GM18517 (cell line): Measurements from ENCODE around the gene AOC3.
"Not testable (repeated sequence)": the region's sequence is repeated elsewhere in the genome, so short reads cannot be mapped to it uniquely, and the experiment has no call there.

Source experiments
- ATAC-seq: cut with Tn5 transposase; IDR thresholded peaks from one replicate; pipeline ENCODE4 v1.9.1; 2021; ENCODE audit warnings: mild to moderate bottlenecking, moderate library complexity; ENCODE audit not compliant: unreplicated experiment

The AOC3 gene

DNA sequence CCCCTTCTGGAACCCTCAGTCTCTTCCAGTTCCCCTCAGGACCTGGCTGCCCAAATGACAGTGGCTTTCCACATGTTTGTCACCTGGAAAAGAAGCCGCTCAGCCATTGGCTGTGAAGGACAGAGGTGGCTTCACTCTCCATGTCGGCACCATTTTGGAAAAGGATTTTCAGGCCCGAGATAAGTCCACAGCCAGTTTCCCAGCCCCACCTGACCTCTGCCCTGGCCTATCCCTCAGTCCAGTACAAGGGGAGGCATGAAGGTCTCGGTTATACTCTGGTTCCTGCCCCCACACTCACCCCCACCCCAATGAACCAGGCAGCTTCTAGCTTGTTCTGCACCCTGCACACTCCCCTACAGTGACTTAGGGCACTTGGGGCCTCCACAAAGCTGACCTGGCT is 15.2 kb downstream of the AOC3 start:
- no peak for ATAC-seq

DNA sequence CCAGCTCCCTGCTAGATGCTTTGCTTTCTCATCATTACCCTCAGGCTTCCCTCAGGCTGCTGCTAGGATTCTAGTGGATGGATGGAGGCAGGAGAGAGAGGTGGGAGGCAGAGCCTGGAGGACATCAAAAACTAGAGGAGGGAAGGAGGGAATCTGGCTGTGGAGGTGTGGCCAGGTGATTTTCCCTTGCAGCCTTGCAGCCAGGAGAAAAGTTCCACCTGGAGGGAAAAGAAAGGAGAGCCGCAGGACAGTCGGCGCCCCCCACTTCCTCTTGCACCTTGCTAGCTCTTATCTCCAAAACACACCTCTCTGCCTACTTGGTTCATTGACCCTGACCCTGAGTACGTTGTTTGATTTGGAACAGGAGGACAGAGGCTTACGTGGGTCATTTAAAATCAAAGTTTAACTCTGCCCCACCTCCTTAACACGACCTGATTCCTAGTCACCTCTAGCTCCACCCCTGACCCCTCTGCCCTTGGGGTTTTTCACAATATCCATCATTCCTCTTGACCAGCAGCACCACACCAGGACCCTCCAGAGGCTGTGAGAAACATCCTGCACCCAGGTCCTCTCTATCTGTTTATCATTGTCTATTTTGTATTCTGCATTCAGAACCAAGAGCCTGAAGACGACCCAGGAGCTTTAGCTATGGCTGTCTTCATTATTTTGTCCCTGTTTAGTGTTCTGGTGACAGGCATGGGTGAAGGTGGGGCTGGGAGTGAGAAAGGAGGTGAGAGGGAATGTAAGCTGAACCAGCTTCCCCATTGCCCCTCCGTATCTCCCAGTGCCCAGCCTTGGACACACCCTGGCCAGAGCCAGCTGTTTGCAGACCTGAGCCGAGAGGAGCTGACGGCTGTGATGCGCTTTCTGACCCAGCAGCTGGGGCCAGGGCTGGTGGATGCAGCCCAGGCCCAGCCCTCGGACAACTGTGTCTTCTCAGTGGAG is 15.9 kb downstream of the AOC3 start:
- no peak for ATAC-seq

DNA sequence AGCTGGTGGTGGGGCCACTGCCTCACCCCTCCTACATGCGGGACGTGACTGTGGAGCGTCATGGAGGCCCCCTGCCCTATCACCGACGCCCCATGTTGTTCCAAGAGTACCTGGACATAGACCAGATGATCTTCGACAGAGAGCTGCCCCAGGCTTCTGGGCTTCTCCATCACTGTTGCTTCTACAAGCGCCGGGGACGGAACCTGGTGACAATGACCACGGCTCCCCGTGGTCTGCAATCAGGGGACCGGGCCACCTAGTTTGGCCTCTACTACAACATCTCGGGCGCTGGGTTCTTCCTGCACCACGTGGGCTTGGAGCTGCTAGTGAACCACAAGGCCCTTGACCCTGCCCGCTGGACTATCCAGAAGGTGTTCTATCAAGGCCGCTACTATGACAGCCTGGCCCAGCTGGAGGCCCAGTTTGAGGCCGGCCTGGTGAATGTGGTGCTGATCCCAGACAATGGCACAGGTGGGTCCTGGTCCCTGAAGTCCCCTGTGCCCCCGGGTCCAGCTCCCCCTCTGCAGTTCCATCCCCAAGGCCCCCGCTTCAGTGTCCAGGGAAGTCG is 16.8 kb downstream of the AOC3 start:
- not testable (repeated sequence) for ATAC-seq

DNA sequence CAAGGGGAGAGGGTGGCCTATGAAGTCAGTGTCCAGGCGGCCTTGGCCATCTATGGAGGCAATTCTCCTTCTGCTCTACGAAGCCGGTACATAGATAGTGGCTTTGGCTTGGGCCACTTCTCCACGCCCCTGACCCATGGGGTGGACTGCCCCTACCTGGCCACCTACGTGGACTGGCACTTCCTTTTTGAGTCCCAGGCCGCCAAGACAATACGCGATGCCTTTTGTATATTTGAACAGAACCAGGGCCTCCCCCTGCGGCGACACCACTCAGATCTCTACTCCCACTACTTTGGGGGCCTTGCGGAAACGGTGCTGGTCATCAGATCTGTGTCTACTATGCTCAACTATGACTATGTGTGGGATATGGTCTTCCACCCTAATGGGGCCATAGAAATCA is 17.3 kb downstream of the AOC3 start:
- ATAC-seq: no peak

DNA sequence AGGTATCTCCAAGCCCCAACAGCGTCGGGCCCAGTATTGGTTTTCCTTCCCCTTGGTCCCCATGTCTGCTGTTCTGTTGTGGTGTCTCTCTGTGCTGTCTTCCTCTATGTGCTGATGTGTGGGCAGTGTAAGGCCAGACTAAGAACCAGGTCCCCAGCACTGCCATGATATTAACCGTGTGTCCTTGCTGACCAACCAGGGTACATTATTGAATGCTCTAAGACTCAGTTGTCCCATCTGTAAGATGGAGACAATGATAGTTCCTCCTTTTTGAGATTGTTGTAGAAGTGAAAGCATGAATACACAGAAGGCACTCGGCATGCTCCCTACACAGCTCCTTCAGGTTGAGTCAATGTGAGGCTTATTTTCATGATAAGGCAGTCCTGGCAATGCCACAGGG is 20.6 kb downstream of the AOC3 start:
- no peak for ATAC-seq

DNA sequence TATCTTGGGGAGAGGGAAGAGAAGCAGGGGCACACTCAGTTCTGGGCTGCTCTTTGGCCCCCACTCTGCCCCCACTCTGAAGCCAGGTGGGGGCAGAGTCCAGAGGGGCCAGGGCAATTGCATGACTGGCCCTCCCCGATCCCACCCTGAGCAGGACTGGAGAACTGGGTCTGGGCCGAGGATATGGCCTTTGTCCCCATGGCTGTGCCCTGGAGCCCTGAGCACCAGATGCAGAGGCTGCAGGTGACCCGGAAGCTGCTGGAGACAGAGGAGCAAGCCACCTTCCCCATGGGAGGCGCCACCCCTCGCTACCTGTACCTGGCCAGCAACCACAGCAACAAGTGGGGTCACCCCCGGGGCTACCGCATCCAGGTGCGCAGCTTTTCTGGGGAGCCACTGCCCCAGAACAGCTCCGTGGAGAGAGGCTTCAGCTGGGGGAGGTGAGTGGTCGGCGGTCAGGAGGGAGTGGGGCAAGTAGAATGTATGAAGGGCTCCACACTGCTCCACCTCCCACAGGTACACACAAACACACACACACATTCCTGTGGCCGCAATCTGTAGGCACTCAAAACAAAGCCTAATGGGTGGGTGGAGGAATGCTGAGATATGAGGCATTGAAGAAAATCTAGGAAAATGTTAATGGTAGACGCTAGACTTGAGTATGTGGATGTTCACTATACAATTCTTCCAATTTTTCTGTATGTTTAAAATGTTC is 21.4 kb downstream of the AOC3 start:
- ATAC-seq: no peak

DNA sequence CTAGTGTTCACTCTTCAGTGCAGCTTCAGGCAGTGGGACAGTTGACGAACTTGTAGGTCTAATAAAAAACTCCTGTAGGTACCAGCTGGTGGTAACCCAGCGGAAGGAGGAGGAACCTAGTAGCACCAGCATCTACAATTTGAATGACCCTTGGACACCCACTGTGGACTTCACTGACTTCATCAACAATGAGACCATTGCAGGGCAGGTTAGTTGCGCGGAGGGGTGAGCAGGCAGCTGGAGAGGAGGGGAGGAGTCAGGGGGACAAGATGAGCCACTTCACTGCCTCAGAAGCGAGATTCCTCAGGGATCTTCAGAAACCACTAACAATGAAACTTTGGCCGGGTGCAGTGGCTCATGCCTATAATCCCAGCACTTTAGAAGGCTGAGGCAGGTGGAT is 22.3 kb downstream of the AOC3 start:
- no peak for ATAC-seq

DNA sequence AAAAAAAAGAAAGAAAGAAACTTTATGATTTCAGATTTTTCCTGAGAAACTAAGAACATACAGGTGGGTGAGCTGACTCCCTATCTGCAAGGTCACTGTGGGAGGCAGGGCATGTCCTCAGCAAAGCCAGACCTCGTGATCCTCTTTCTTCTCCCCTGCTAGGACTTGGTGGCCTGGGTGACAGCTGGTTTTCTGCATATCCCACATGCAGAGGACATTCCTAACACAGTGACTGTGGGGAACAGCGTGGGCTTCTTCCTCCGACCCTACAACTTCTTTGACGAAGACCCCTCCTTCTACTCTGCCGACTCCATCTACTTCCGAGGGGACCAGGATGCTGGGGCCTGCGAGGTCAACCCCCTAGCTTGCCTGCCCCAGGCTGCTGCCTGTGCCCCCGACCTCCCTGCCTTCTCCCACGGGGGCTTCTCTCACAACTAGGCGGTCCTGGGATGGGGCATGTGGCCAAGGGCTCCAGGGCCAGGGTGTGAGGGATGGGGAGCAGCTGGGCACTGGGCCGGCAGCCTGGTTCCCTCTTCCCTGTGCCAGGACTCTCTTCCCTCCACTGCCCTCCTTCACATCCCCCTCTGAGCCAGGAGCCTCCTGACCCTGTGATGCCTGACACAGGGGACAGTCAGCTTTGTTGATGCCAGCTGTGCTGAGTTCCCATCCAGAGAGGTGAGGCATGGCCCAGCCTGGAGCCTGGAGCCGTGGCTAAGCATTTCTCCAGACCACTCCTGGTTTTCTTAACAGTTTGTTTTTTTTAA is 23.1 kb downstream of the AOC3 start:
- ATAC-seq: not testable (repeated sequence)

DNA sequence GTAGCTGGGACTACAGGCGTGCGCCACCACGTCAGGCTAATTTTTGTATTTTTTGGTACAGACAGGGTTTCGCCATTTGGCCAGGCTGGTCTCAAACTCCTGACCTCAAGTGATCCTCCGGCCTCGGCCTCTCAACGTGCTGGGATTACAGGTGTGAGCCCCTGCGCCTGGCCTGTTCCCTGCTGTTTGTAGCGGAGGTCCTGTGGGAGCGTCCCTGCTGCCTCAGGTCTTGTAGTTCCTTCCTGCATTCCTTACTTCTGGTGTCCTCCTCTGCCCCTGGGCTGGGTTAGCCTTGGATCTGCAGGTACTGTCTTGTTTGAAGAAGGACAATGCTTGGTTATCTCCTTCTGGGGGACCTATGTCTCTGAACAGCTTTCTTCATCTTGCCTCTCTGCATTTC is 26.0 kb downstream of the AOC3 start:
- ATAC-seq: no peak

DNA sequence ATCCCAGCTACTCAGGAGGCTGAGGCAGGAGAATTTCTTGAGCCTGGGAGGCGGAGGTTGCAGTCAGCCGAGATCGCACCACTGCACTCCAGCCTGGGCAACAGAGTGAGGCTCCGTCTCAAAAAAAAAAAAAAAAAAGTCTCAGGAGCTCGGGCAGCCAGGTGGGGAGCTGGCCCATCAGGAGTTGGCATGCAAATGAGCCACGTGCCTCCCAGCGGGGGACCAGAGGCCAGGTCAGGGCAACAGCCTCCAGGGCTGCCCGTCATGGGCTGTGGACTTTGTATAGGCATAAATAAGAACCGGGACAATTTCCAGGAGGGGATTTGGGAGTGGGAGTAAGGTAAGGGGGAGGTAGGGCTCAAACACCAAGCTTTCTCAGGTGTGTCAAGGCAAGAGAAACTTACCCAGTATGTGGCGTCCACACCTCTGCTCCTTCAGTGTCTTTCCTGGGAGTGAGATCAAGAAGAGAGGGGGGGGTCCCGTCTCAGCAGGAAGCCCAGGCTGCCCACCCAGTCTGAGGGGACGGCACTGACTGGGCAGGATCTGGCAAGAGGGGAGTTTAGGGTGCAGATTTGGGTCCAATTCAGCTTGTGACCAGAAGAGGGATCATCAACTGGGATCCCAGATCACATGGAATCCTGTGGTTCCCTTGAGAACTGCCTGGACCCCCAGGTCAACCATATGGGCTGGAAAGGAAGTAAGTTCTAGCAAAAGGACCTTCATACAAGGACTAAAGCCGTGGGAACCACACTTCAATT is 27.3 kb downstream of the AOC3 start:
- ATAC-seq: no peak

DNA sequence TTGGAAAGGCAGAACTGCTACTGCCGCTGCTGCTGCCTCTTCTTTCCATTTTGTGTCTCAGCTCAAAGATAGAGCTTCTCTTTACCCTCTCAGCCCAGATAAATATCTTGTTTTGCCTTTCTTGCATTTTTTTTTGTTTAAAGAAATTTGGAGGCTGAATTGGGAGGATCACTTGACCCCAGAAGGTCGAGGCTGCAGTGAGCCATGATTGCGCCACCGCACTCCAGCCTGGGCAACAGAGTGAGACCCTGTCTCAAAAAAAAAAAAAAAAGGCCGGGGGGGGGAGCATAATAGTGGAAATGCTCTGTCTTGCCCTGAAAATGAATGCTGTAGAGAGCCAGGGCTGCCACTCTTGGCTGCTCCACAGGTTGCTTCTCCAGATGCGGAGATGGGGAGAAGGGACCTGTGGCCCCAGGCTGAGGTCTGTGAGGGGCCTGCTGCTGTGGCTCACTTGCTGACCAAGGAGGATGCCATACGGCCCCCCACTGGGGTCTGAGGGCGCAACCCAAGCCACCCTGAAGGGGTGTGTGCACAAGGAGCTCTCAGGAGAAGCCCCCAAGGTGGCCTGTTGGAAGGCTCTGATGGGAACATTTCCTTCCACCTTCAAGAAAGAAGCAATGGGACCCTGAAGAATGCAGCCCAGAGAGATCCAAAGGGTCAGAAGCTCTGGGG is 28.1 kb downstream of the AOC3 start:
- ATAC-seq: no peak

DNA sequence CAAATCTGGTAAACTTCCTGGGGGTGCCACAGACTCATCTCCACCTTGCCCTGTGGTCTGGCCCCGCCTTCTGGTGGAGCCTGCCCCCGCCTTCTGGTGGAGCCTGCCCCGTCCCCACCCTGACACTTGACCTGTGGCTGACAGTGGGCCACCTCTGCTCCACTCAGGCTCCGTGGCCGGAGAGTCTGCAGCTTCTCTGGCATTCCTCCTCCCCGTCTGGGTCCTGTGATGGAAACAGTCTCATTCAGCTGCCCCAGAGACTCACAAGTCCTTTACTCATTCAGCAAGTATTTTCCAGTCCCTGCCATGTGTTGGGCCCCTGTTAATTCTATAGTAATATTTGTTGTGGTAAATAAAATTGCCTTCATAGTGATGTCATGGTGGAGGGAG is 28.6 kb downstream of the AOC3 start:
- no peak for ATAC-seq

DNA sequence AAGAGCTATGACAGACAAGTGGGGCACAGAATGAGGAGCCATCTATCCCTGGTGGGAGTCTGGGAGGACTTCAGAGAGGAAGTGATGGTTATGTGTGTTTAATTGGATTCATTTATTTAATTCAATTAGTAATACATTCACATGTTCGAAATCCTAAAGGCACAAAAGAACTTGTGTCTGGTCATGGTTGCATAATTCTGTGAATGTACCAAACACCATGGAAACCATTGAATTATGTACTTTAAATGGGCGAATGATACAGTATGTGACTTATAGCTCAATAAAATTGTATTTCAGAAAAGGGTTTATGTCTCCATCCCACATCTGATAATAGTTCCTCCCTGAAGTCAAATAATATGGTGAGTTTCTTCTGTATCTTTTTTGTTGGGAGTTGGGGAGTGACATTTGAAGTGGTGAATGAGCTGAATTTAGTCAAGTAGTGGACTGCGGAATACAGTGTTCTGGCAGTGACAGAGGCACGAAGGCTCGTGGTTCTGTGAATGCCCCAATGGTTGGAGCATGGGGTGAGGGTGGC is 29.8 kb downstream of the AOC3 start:
- no peak for ATAC-seq

DNA sequence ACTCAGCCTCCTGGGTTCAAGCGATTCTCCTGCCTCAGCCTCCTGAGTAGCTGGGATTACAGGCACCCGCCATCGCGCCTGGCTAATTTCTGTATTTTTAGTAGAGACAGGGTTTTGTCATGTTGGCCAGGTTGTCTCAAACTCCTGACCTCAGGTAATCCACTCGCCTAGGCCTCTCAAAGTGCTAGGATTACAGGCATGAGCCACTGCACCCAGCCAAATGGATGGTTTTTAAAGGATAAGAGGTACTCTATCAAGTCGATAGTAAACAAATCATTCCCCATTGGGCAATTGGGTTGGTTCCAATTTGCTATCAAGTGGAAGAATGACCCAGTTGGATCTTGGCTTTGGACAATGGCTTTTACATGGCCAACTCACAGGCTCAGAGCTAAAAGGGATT is 30.7 kb downstream of the AOC3 start:
- ATAC-seq: not testable (repeated sequence)

DNA sequence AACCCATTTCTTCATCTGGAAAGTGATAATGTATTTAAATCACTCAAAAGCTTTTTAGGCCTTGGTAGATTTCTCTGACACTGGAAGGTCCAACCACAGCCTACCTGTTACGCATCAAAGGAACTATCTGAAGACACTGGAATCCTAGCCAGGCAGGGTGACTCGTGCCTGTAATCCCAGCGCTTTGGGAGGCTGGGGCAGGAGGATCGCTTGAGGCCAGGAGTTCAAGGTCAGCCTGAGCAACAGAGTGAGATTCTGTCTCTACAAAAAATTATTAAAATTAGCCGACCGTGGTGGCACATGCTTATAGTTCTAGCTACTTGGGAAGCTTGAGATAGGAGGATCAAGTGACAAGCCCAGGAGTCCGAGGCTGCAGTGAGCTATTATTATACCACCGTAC is 31.2 kb downstream of the AOC3 start:
- ATAC-seq: no peak

DNA sequence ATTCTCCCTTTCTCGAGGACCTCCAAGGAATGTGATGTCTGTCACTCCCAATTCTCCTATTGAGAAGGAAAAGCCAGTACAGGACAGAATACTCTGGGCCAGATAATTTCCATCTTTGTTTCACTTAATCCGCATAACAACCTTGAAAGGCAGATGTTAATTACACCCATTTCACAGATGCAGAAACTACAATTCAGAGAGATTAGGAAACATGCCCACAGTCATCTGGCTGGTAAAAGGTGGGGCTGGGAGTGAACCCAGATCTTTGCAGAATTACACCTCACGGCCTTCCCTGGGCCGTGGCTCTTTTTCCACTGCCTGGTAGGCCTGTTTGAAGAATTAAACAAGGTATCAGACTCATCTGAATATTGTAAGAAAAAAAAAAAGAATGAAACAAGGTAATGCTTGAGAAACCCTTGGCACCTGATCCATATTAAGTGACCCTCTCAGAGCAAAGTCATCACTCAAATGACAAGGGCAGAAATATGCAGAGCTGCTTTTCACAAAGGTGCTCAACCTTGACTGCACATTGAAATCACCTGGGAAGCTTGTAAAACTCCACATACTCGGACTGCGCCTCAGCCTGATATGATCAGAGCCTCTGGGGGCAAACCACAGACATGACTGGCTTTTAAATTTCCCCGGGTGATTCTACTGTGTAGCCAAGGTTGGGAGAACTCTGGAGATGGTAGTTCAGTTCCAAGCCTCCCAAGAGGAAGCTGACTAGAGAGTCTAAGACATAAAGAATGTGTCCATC is 33.0 kb downstream of the AOC3 start:
- ATAC-seq: no peak

DNA sequence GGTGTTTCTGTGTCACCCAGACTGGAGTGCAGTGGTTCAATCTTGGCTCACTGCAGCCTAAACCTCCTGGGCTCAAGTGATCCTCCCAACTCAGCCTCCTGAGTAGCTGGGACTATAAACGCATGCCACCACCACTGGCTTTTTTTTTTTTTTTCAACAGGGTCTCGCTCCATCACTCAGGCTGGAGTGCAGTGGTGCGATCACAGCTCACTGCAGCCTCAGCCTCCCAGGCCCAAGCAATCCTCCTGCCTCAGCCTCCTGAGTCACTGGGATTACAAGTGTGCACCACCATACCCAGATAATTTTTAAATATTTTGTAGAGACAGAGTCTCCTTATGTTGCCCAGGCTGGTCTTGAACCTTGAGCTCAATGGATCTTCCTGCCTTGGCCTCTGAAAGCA is 34.8 kb downstream of the AOC3 start:
- not testable (repeated sequence) for ATAC-seq

DNA sequence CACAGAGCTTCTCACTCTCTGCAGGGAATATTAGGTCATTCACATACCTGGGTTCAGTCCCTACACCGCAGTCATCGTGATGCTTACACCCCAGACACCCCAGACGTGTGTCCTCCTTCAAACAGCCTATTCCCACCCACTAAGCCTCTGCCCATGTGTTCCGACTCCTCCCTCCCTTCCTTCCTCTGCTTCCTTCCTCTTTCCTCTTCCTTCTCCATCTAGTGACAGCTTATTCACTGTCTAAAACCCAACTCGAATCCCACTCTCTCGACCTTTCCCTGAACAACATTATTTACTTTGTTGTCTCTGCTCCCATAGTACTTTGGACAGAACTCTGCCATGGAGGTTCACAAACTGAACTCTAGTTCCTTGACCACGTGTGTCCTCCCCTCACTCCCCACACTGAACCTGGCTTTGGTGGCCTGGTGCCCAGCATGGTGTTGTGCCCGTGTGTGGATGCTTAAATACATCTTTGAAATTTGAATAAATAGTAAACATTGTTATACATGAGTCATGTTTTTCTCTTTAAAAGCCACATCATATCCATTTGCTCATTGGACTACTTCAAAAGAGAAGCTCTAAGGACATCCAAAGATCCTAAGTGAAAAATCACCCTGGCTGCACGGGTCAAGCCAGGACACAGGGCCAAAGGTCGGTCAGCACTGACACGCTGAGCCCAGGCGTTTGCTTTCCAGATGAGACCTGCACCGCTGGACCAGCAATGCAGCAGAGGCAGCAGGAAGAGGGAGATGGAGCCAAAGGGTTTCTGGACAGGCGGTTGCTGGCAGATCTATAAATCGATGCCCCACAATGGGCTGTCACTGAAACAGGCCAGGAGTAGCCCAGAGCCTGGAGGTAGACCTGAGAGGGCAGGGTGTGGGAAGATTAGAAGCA is 35.5 kb downstream of the AOC3 start:
- no peak for ATAC-seq
